GM10266 (cell line): ENCODE measurements around the gene PSMG2.

Experiments used
- DNase-seq: peaks from one replicate; pipeline ENCODE4 v3.0.0; 2012; ENCODE audit errors: extremely low spot score
- TF ChIP-seq, protein P1 (sequence below): IDR thresholded peaks from 2 replicates; pipeline ENCODE4 v1.5.1; 2012; ENCODE audit warnings: mild to moderate bottlenecking, low read depth; ENCODE audit not compliant: control insufficient read depth, insufficient read depth; ENCODE audit errors: missing control alignments

The PSMG2 gene

DNA sequence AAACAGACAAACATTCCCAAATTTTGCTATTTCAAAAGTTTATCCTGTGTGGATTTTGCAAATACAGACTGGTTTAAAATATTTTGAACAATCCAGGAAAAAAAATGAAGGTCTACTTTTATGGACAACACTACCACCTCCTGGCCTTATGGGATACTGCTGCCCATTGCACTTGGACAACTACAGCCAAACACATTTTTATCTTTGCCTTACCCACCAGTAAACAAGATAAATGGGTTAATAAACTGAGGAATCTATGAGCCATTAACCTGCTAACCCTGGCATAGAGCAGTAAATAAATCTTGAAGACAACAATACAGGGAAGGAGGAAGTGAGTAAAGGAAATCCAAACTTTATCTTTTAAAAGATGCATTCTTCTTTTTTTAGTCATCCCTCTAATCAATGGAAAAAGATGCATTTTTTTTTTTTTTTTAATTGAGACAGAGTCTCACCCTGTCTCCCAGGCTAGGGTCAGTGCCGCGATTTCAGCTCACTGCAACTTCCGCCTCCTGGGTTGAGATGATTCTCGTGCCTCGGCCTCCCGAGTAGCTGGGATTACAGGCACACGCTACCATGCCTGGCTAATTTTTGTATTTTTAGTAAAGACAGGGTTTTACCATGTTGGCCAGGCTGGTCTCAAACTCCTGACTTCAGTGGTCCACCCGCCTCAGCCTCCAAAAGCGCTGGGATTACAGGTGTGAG, 42.8 kb upstream of the PSMG2 start:
- DNase-seq = peak; percentile 68
- TF ChIP-seq, protein P1, sequence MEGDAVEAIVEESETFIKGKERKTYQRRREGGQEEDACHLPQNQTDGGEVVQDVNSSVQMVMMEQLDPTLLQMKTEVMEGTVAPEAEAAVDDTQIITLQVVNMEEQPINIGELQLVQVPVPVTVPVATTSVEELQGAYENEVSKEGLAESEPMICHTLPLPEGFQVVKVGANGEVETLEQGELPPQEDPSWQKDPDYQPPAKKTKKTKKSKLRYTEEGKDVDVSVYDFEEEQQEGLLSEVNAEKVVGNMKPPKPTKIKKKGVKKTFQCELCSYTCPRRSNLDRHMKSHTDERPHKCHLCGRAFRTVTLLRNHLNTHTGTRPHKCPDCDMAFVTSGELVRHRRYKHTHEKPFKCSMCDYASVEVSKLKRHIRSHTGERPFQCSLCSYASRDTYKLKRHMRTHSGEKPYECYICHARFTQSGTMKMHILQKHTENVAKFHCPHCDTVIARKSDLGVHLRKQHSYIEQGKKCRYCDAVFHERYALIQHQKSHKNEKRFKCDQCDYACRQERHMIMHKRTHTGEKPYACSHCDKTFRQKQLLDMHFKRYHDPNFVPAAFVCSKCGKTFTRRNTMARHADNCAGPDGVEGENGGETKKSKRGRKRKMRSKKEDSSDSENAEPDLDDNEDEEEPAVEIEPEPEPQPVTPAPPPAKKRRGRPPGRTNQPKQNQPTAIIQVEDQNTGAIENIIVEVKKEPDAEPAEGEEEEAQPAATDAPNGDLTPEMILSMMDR = peak; percentile 87

- no peak for DNase-seq
- TF ChIP-seq, protein P1 = no peak
Observed at GRCh38 chr18:12668041-12668440, 34.8 kb upstream of the PSMG2 start.

DNA sequence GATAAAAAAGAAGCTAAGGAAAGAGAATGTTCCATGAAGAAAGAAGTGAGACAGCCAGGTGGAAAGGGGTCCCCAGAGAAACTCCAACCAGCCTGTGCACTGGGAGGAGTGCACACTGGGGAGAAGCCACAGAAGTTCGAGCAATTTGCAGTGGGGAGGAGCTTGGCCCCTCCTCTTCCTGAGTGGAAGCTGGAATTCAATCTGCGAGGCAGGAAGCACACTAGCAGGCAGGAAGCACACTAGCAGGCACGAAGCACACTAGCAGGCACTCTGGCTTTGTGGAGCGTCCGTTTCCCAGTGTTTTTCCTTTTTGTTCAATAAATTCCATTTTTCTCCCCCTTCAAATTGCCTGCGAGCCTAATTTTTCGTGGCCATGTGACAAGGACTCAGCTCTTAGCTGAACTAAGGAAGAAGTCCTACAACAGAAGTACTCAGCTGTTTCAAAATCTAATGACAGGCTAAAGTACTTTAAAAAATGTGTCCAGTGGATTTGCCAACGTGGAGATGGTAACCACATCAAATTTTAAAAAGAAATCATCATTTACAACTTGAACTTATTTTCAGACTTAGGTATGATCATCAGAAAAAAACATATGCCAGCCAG, 23.6 kb upstream of the PSMG2 start:
- TF ChIP-seq, protein P1 = no peak
- DNase-seq = no peak

DNA sequence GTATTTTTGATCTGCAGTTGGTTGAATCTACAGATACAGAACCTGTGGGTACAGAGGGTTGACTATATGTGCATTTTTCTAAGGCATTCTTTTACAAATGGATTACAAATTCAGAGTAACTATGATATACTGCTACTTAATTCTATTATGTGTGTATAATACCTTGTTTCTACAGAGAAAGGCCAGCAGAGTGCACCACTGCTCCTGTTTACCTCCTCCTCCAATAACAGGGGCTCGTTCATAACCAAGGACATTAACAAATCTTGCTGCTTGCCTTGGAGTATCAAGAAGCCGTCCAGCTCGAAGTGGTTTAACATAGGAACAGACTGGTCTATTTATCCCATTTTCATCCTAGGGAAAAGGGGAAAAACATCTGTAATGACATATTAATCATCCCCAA, 16.7 kb upstream of the PSMG2 start:
- no peak for DNase-seq
- TF ChIP-seq, protein P1 = no peak

GRCh38 chr18:12689256-12689850, 13.5 kb upstream of the PSMG2 start:
- no peak for DNase-seq
- TF ChIP-seq, protein P1 = no peak

GRCh38 chr18:12692206-12692605, 10.6 kb upstream of the PSMG2 start:
- TF ChIP-seq, protein P1 = no peak
- DNase-seq = no peak

DNA sequence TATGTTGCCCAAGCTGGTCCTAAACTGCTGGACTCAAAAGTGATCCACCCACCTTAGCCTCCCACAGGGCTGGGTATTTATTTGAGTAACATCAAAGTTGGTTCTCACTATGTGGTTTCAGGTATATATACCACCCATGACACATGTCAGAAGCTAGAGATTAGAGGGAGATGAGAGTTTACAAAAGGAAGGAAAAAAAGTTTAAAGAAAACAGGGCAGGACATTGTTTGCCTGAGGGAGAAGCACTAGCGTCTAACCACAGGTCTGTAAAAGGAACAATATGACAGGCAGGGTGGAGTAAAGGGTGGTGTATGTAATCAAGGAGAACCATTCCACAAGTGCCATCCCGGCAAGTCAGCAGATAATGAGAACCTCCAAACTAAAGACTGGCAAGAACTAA, 8.8 kb upstream of the PSMG2 start:
- TF ChIP-seq, protein P1 = no peak
- no peak for DNase-seq
